Measurements from ENCODE around the gene QRFP.

Gene QRFP

DNA sequence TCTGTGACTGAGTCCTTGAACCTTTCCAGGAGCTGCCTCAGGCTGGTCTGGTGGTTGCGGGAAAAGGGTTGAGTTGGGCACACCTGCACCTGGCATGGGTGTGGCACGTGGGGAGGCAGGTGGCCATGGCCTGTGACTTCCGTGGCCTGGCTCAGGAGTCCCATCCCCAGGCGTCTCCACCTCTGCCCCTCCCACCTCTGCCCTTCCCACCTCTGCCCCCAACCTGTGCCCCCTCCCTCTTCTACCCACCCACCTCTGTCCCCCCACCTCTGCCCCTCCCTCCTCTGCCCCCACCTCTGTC, 1.9 kb upstream of the QRFP start:
- TF ChIP-seq, protein P1, sequence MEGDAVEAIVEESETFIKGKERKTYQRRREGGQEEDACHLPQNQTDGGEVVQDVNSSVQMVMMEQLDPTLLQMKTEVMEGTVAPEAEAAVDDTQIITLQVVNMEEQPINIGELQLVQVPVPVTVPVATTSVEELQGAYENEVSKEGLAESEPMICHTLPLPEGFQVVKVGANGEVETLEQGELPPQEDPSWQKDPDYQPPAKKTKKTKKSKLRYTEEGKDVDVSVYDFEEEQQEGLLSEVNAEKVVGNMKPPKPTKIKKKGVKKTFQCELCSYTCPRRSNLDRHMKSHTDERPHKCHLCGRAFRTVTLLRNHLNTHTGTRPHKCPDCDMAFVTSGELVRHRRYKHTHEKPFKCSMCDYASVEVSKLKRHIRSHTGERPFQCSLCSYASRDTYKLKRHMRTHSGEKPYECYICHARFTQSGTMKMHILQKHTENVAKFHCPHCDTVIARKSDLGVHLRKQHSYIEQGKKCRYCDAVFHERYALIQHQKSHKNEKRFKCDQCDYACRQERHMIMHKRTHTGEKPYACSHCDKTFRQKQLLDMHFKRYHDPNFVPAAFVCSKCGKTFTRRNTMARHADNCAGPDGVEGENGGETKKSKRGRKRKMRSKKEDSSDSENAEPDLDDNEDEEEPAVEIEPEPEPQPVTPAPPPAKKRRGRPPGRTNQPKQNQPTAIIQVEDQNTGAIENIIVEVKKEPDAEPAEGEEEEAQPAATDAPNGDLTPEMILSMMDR (conservative IDR thresholded peaks at IDR 0.05; ENCODE audit: low read depth, low read length), result no peak
- H3K4me1 ChIP-seq (ENCODE audit: low read depth, poor library complexity, severe bottlenecking), result no peaks in the 10 kb centered on the region
- H3K27ac ChIP-seq, result no peak overlapping the region
- no peak overlapping the region for H3K4me3 ChIP-seq (IDR thresholded peaks at IDR 0.05; ENCODE audit: insufficient read depth, low read depth, low read length)
- H3K79me2 ChIP-seq (ENCODE audit: insufficient read depth, low read depth), result no peaks in the 10 kb centered on the region
- no peaks in the 10 kb centered on the region for H3K36me3 ChIP-seq (ENCODE audit: insufficient read depth)
- H3K27me3 ChIP-seq (ENCODE audit: insufficient read depth, low read depth), result peaks cover 74% of the 10 kb centered on the region
- H4K20me1 ChIP-seq (ENCODE audit: insufficient read depth), result no peaks in the 10 kb centered on the region
- no peak overlapping the region for H3K9ac ChIP-seq
- H3K4me2 ChIP-seq, result no peak overlapping the region
- no peak overlapping the region for H2AFZ ChIP-seq (ENCODE audit: low read depth)

DNA sequence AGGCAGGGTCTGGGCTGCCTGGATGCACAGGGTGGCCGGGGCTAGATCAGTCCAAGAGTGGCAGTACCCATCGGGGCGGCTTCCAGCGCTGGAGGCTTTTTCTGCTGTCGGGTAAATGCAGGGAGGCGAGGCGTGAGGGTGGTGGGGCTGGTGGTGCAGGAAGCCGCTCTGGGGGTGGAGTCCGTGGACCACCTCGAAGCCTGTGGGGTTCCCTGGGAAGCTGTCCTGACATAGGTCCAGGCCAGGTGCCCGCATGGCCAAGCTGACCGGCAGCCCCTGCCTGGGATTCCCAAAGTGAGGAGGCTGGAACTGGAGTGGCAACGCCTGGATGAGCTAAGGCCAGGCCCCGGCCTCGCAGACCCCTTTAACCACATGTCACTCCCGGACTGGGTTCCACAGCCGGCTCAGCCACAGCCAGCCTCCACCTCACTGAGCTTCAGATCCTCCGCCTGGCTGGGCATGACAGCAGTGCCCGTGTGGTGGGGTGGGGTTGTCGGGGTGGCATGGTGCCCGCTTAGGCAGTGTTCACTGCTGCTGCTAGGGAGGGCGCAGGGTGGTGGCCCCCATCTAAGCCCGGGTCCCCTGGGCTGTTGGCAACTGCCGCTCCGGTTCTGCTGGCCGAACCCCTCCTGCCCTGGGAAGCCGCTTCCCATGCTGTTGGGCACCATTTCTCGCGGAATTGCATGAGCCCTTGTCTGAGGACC, 1.4 kb upstream of the QRFP start:
- TF ChIP-seq, protein P1 (conservative IDR thresholded peaks at IDR 0.05; ENCODE audit: low read depth, low read length), result no peak
- no peaks in the 10 kb centered on the region for H4K20me1 ChIP-seq (ENCODE audit: insufficient read depth)
- H3K36me3 ChIP-seq (ENCODE audit: insufficient read depth), result no peaks in the 10 kb centered on the region
- H3K27ac ChIP-seq, result no peak overlapping the region
- no peak overlapping the region for H3K4me3 ChIP-seq (IDR thresholded peaks at IDR 0.05; ENCODE audit: insufficient read depth, low read depth, low read length)
- H3K4me2 ChIP-seq, result no peak overlapping the region
- H3K9ac ChIP-seq, result no peak overlapping the region
- H3K27me3 ChIP-seq (ENCODE audit: insufficient read depth, low read depth), result peaks cover 71% of the 10 kb centered on the region
- no peak overlapping the region for H2AFZ ChIP-seq (ENCODE audit: low read depth)
- no peaks in the 10 kb centered on the region for H3K79me2 ChIP-seq (ENCODE audit: insufficient read depth, low read depth)
- H3K4me1 ChIP-seq (ENCODE audit: low read depth, poor library complexity, severe bottlenecking), result no peaks in the 10 kb centered on the region

DNA sequence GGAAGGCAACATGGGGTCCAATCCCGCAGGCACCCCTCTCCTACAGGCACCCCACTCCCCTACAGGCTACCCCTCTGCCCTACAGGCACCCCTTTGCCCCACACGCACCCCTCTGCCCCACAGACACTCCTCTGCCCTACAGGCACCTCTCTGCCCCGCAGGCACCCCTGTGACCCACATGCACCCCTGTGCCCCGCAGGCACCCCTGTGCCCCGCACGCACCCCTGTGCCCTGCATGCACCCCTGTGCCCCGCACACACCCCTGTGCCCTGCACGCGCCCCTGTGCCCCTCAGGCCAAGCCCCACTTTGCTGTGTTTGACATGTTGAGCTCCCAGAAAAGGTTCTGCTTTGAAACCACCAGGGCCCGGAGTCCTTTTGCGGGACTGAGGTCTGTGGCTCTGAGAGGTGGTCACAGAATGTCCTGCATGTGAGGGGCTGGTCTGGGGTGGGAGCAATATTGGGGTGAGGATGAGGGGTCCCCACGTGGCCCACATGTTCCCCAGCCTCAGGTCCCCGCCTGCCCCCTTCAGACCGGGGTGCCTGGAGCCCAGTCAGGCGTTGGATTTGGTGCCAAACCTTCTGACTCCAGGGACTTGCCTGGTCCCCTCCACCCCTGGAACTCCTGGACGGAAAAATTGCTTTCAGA, 616 bp upstream of the QRFP start:
- Histone ChIP-seq H3K27ac (no peak overlapping the region), H4K20me1 (ENCODE audit: insufficient read depth) (no peaks in the 10 kb centered on the region), H3K4me1 (ENCODE audit: low read depth, poor library complexity, severe bottlenecking) (no peaks in the 10 kb centered on the region), H3K27me3 (ENCODE audit: insufficient read depth, low read depth) (peaks cover 63% of the 10 kb centered on the region), H3K36me3 (ENCODE audit: insufficient read depth) (no peaks in the 10 kb centered on the region), H3K79me2 (ENCODE audit: insufficient read depth, low read depth) (no peaks in the 10 kb centered on the region), H2AFZ (ENCODE audit: low read depth) (no peak overlapping the region), H3K4me2 (no peak overlapping the region), H3K4me3 (IDR thresholded peaks at IDR 0.05; ENCODE audit: insufficient read depth, low read depth, low read length) (no peak overlapping the region), H3K9ac (no peak overlapping the region)
- TF ChIP-seq, protein P1 (conservative IDR thresholded peaks at IDR 0.05; ENCODE audit: low read depth, low read length), result no peak

DNA sequence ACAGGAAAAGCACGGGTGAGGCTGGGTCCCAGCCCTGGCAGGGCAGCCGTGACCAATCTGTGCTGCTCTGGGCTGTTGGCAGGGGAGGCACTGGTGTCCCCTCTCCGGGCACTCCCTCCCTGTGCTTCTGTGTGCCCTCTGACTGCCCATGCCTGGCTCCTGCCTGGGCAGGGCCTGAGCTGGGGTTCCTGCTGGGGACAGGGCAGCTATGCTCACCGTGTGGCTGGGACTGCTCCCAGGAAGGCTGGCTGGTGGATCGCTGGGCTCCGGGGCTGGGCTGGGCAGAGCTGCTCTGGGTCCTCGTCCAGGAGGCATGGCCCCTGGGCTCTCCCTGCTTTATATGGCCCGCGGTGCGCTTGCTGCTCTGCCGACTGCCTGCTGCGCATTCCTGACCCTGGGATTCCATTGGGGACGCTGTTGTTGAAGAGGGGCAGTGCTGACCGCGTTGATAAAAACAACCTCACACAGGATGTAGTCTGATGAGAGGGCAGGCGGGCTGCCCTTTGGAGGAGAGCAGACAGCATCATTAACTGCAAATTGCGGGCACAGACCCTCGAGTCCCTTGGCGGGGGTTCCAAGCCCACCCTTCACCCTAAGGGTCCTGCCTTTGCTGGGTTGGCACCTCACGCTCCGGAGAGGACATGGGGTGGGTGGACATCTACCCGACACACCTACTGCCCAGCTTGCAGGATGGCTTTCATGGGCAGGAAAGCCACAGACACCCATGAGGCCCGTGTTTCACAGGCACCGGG, 955 bp downstream of the QRFP start:
- H3K9ac ChIP-seq, result no peak overlapping the region
- no peak overlapping the region for H2AFZ ChIP-seq (ENCODE audit: low read depth)
- H3K36me3 ChIP-seq (ENCODE audit: insufficient read depth), result no peaks in the 10 kb centered on the region
- H3K79me2 ChIP-seq (ENCODE audit: insufficient read depth, low read depth), result no peaks in the 10 kb centered on the region
- H3K27me3 ChIP-seq (ENCODE audit: insufficient read depth, low read depth), result peaks cover 48% of the 10 kb centered on the region
- H3K4me1 ChIP-seq (ENCODE audit: low read depth, poor library complexity, severe bottlenecking), result no peaks in the 10 kb centered on the region
- H4K20me1 ChIP-seq (ENCODE audit: insufficient read depth), result no peaks in the 10 kb centered on the region
- TF ChIP-seq, protein P1 (conservative IDR thresholded peaks at IDR 0.05; ENCODE audit: low read depth, low read length), result no peak
- H3K27ac ChIP-seq, result no peak overlapping the region
- no peak overlapping the region for H3K4me3 ChIP-seq (IDR thresholded peaks at IDR 0.05; ENCODE audit: insufficient read depth, low read depth, low read length)
- no peak overlapping the region for H3K4me2 ChIP-seq
